Rectal smooth muscle tissue (tissue), 1 donor: ENCODE measurements around the gene RBAK.
"Not testable (repeated sequence)": the region's sequence is repeated elsewhere in the genome, so short reads cannot be mapped to it uniquely, and the experiment has no call there.

ENCODE experiments used
- H3K27ac ChIP-seq: one replicate; pipeline ENCODE4 v1.7.0; 2013; ENCODE audit warnings: low read depth, low read length, inconsistent platforms
- H3K27me3 ChIP-seq: one replicate; pipeline ENCODE4 v1.7.0; 2013; ENCODE audit warnings: low read length; ENCODE audit not compliant: control insufficient read depth, insufficient read depth
- H3K36me3 ChIP-seq: one replicate; pipeline ENCODE4 v1.7.0; 2013; ENCODE audit warnings: low read length; ENCODE audit not compliant: control insufficient read depth, insufficient read depth
- H3K4me1 ChIP-seq: one replicate; pipeline ENCODE4 v1.7.0; 2013; ENCODE audit warnings: low read length; ENCODE audit not compliant: control insufficient read depth, insufficient read depth
- H3K4me3 ChIP-seq: one replicate; pipeline ENCODE4 v1.7.0; 2013; ENCODE audit warnings: low read length
- H3K9ac ChIP-seq: one replicate; pipeline ENCODE4 v1.7.0; 2013; ENCODE audit warnings: low read length

The RBAK gene

GRCh38 chr7:5063698-5064097 is 18.0 kb downstream of the RBAK start:
- peaks cover 52% of the 10 kb centered on the region for H3K36me3 ChIP-seq
- no peak overlapping the region for H3K27ac ChIP-seq
- no peaks in the 10 kb centered on the region for H3K4me1 ChIP-seq
- H3K27me3 ChIP-seq, result no peaks in the 10 kb centered on the region
- no peak overlapping the region for H3K4me3 ChIP-seq
- no peak overlapping the region for H3K9ac ChIP-seq

- Histone ChIP-seq H3K36me3 (peaks cover 45% of the 10 kb centered on the region), H3K4me1 (no peaks in the 10 kb centered on the region), H3K27ac (no peak overlapping the region), H3K27me3 (no peaks in the 10 kb centered on the region), H3K4me3 (peak overlapping the region; percentile 1), H3K9ac (no peak overlapping the region)
Observed at GRCh38 chr7:5064391-5065106, 18.9 kb downstream of the RBAK start.

GRCh38 chr7:5065107-5065407 is 19.4 kb downstream of the RBAK start:
- H3K9ac ChIP-seq, result no peak overlapping the region
- no peak overlapping the region for H3K4me3 ChIP-seq
- no peaks in the 10 kb centered on the region for H3K4me1 ChIP-seq
- peaks cover 41% of the 10 kb centered on the region for H3K36me3 ChIP-seq
- H3K27me3 ChIP-seq, result no peaks in the 10 kb centered on the region
- H3K27ac ChIP-seq, result no peak overlapping the region

- no peaks in the 10 kb centered on the region for H3K4me1 ChIP-seq
- H3K27ac ChIP-seq, result no peak overlapping the region
- H3K36me3 ChIP-seq, result peaks cover 16% of the 10 kb centered on the region
- H3K27me3 ChIP-seq, result no peaks in the 10 kb centered on the region
- no peak overlapping the region for H3K9ac ChIP-seq
- no peak overlapping the region for H3K4me3 ChIP-seq
Observed at GRCh38 chr7:5068521-5068920, 22.9 kb downstream of the RBAK start.

- no peak overlapping the region for H3K4me3 ChIP-seq
- no peaks in the 10 kb centered on the region for H3K36me3 ChIP-seq
- no peak overlapping the region for H3K27ac ChIP-seq
- H3K4me1 ChIP-seq, result no peaks in the 10 kb centered on the region
- no peak overlapping the region for H3K9ac ChIP-seq
- peaks cover 2% of the 10 kb centered on the region for H3K27me3 ChIP-seq
Observed at GRCh38 chr7:5070206-5070605, 24.5 kb downstream of the RBAK start.

- not testable (repeated sequence) for H3K27me3 ChIP-seq, H3K36me3 ChIP-seq, H3K4me3 ChIP-seq, H3K27ac ChIP-seq, H3K4me1 ChIP-seq, H3K9ac ChIP-seq
Observed at GRCh38 chr7:5075187-5075586, 29.5 kb downstream of the RBAK start.

- Histone ChIP-seq H3K4me3 (no peak overlapping the region), H3K4me1 (no peaks in the 10 kb centered on the region), H3K36me3 (no peaks in the 10 kb centered on the region), H3K27ac (no peak overlapping the region), H3K9ac (no peak overlapping the region), H3K27me3 (peaks cover 5% of the 10 kb centered on the region)
Observed at GRCh38 chr7:5077740-5078139, 32.1 kb downstream of the RBAK start.

- H3K4me3 ChIP-seq, result no peak overlapping the region
- peaks cover 4% of the 10 kb centered on the region for H3K27me3 ChIP-seq
- H3K4me1 ChIP-seq, result no peaks in the 10 kb centered on the region
- no peaks in the 10 kb centered on the region for H3K36me3 ChIP-seq
- H3K9ac ChIP-seq, result no peak overlapping the region
- no peak overlapping the region for H3K27ac ChIP-seq
Observed at GRCh38 chr7:5082806-5083205, 37.1 kb downstream of the RBAK start.

GRCh38 chr7:5083311-5083711 is 37.7 kb downstream of the RBAK start:
- no peak overlapping the region for H3K9ac ChIP-seq
- no peaks in the 10 kb centered on the region for H3K4me1 ChIP-seq
- no peak overlapping the region for H3K4me3 ChIP-seq
- no peak overlapping the region for H3K27ac ChIP-seq
- no peaks in the 10 kb centered on the region for H3K36me3 ChIP-seq
- peaks cover 3% of the 10 kb centered on the region for H3K27me3 ChIP-seq

- H3K36me3 ChIP-seq, result no peaks in the 10 kb centered on the region
- H3K27ac ChIP-seq, result no peak overlapping the region
- no peak overlapping the region for H3K9ac ChIP-seq
- no peak overlapping the region for H3K4me3 ChIP-seq
- H3K27me3 ChIP-seq, result peaks cover 3% of the 10 kb centered on the region
- no peaks in the 10 kb centered on the region for H3K4me1 ChIP-seq
Observed at GRCh38 chr7:5086256-5086655, 40.6 kb downstream of the RBAK start.

GRCh38 chr7:5088228-5088833 is 42.7 kb downstream of the RBAK start:
- H3K27ac ChIP-seq, H3K27me3 ChIP-seq, H3K36me3 ChIP-seq, H3K4me3 ChIP-seq, H3K9ac ChIP-seq, H3K4me1 ChIP-seq: not testable (repeated sequence)

- H3K4me1 ChIP-seq, result no peaks in the 10 kb centered on the region
- H3K9ac ChIP-seq, result no peak overlapping the region
- peaks cover 3% of the 10 kb centered on the region for H3K27me3 ChIP-seq
- H3K27ac ChIP-seq, result no peak overlapping the region
- H3K36me3 ChIP-seq, result no peaks in the 10 kb centered on the region
- no peak overlapping the region for H3K4me3 ChIP-seq
Observed at GRCh38 chr7:5088906-5089305, 43.2 kb downstream of the RBAK start.

- no peaks in the 10 kb centered on the region for H3K27me3 ChIP-seq
- no peak overlapping the region for H3K4me3 ChIP-seq
- H3K9ac ChIP-seq, result no peak overlapping the region
- no peak overlapping the region for H3K27ac ChIP-seq
- no peaks in the 10 kb centered on the region for H3K4me1 ChIP-seq
- H3K36me3 ChIP-seq, result no peaks in the 10 kb centered on the region
Observed at GRCh38 chr7:5093948-5094347, 48.3 kb downstream of the RBAK start.
